H9 (cell line): ENCODE data around the gene MTARC2. TPM values are rescaled to one million over a fixed set of nuclear protein-coding genes. Genes with fewer than 3 reads are reported as not detected.

Source experiments
- DNase-seq: peaks from one replicate; pipeline ENCODE4 v3.0.0-alpha.2; 2017
- H2AFZ ChIP-seq: one replicate; pipeline ENCODE4 v1.6.1; 2013; ENCODE audit warnings: mild to moderate bottlenecking, low read length, control low read depth, moderate library complexity
- H2AK5ac ChIP-seq: 2 replicates; pipeline ENCODE4 v1.6.1; 2013; ENCODE audit warnings: low read length, control low read depth, mixed read lengths; ENCODE audit not compliant: insufficient read length
- H2BK120ac ChIP-seq: one replicate; pipeline ENCODE4 v1.6.1; 2013; ENCODE audit warnings: low read depth, mild to moderate bottlenecking, low read length, control low read depth, inconsistent platforms; ENCODE audit not compliant: poor library complexity, severe bottlenecking
- H2BK12ac ChIP-seq: 2 replicates; pipeline ENCODE4 v1.6.1; 2013; ENCODE audit warnings: low read length, control low read depth, mixed read lengths, low read depth; ENCODE audit not compliant: insufficient read length
- H2BK15ac ChIP-seq: 2 replicates; pipeline ENCODE4 v1.6.1; 2013; ENCODE audit warnings: low read depth, low read length, control low read depth
- H2BK20ac ChIP-seq: one replicate; pipeline ENCODE4 v1.6.1; 2013; ENCODE audit warnings: low read depth, mild to moderate bottlenecking, low read length, control low read depth, inconsistent platforms; ENCODE audit not compliant: poor library complexity, severe bottlenecking
- H2BK5ac ChIP-seq: 2 replicates; pipeline ENCODE4 v1.6.1; 2013; ENCODE audit warnings: low read length, control low read depth, mixed read lengths; ENCODE audit not compliant: insufficient read length
- H3K14ac ChIP-seq: 2 replicates; pipeline ENCODE4 v1.6.1; 2013; ENCODE audit warnings: low read length, control low read depth; ENCODE audit not compliant: insufficient read depth
- H3K18ac ChIP-seq: 2 replicates; pipeline ENCODE4 v1.6.1; 2013; ENCODE audit warnings: low read depth, mild to moderate bottlenecking, mixed read lengths, low read length, control low read depth; ENCODE audit not compliant: insufficient read length
- H3K23ac ChIP-seq: 2 replicates; pipeline ENCODE4 v1.6.1; 2013; ENCODE audit warnings: low read length, control low read depth, mixed read lengths, low read depth; ENCODE audit not compliant: insufficient read length
- H3K23me2 ChIP-seq: 2 replicates; pipeline ENCODE4 v1.6.1; 2013; ENCODE audit warnings: low read depth, mild to moderate bottlenecking, mixed read lengths, low read length, control low read depth; ENCODE audit not compliant: insufficient read length, poor library complexity, severe bottlenecking
- H3K27ac ChIP-seq: 2 replicates; pipeline ENCODE4 v1.5.1; 2013; ENCODE audit warnings: low read length, control low read depth, mixed read lengths, low read depth; ENCODE audit not compliant: insufficient read length
- H3K27me3 ChIP-seq: 2 replicates; pipeline ENCODE4 v1.6.1; 2013; ENCODE audit warnings: low read length, control low read depth, inconsistent platforms; ENCODE audit not compliant: insufficient read depth
- H3K4ac ChIP-seq: 2 replicates; pipeline ENCODE4 v1.6.1; 2013; ENCODE audit warnings: low read depth, mild to moderate bottlenecking, control low read depth, inconsistent platforms, low read length, moderate library complexity
- H3K4me1 ChIP-seq: 2 replicates; pipeline ENCODE4 v1.6.1; 2013; ENCODE audit warnings: low read length, control low read depth, inconsistent platforms; ENCODE audit not compliant: insufficient read depth
- H3K4me2 ChIP-seq: 2 replicates; pipeline ENCODE4 v1.6.1; 2013; ENCODE audit warnings: low read length, control low read depth, mixed read lengths; ENCODE audit not compliant: insufficient read length, insufficient read depth
- H3K56ac ChIP-seq: 2 replicates; pipeline ENCODE4 v1.6.1; 2013; ENCODE audit warnings: low read depth, mild to moderate bottlenecking, mixed read lengths, low read length, control low read depth; ENCODE audit not compliant: insufficient read length
- H3K79me1 ChIP-seq: 2 replicates; pipeline ENCODE4 v1.6.1; 2013; ENCODE audit warnings: low read depth, mild to moderate bottlenecking, moderate library complexity, low read length, control low read depth, inconsistent platforms; ENCODE audit not compliant: insufficient read depth, poor library complexity, severe bottlenecking
- H3K79me2 ChIP-seq: 2 replicates; pipeline ENCODE4 v1.6.1; 2013; ENCODE audit warnings: low read length, control low read depth, inconsistent platforms; ENCODE audit not compliant: insufficient read depth
- H3K9ac ChIP-seq: 2 replicates; pipeline ENCODE4 v1.6.1; 2013; ENCODE audit warnings: low read length, control low read depth, mixed read lengths; ENCODE audit not compliant: insufficient read length; ENCODE audit errors: extremely low read depth
- H3K9me3 ChIP-seq: one replicate; pipeline ENCODE4 v1.6.1; 2013; ENCODE audit warnings: low read depth, low read length, inconsistent platforms; ENCODE audit not compliant: control insufficient read depth
- H3T11ph ChIP-seq: one replicate; pipeline ENCODE4 v1.6.1; 2013; ENCODE audit warnings: mild to moderate bottlenecking, low read length, control low read depth, inconsistent platforms
- H4K20me1 ChIP-seq: one replicate; pipeline ENCODE4 v1.6.1; 2013; ENCODE audit not compliant: control insufficient read depth, insufficient read length, insufficient read depth
- H4K5ac ChIP-seq: 2 replicates; pipeline ENCODE4 v1.6.1; 2013; ENCODE audit warnings: low read depth, mild to moderate bottlenecking, mixed read lengths, low read length, control low read depth; ENCODE audit not compliant: insufficient read length
- H4K8ac ChIP-seq: replicated peaks from 2 replicates; pipeline ENCODE4 v1.6.1; 2013; ENCODE audit warnings: low read length, control low read depth, mixed read lengths, low read depth; ENCODE audit not compliant: insufficient read length
- H4K91ac ChIP-seq: 2 replicates; pipeline ENCODE4 v1.6.1; 2013; ENCODE audit warnings: low read depth, mild to moderate bottlenecking, moderate library complexity, mixed read lengths, low read length, control low read depth; ENCODE audit not compliant: insufficient read length
- H3K27ac Mint-ChIP-seq, 3 experiments: 2 replicates in 2 of 3; 3 replicates in 1 of 3; pipeline ENCODE4 v1.8.0; 2020 to 2021; ENCODE audit warnings: mixed read lengths in 3 of 3, mild to moderate bottlenecking in 1 of 3, moderate library complexity in 1 of 3
- H3K27me3 Mint-ChIP-seq: 2 replicates; pipeline ENCODE4 v1.8.0; 2021; ENCODE audit warnings: low read depth, mild to moderate bottlenecking, moderate library complexity, mixed read lengths
- H3K36me3 Mint-ChIP-seq, 3 experiments: 2 replicates in 2 of 3; 3 replicates in 1 of 3; pipeline ENCODE4 v1.8.0; 2020 to 2021; ENCODE audit warnings: low read depth in 3 of 3, mixed read lengths in 3 of 3; ENCODE audit not compliant: insufficient read depth in 1 of 3
- H3K4me1 Mint-ChIP-seq, 2 experiments: 2 replicates each; pipeline ENCODE4 v1.8.0; 2020; ENCODE audit warnings: mixed read lengths in 2 of 2
- H3K4me3 Mint-ChIP-seq, 2 experiments: 2 replicates in 1 of 2; 3 replicates in 1 of 2; pipeline ENCODE4 v1.8.0; 2020 to 2021; ENCODE audit warnings: mild to moderate bottlenecking in 2 of 2, mixed read lengths in 2 of 2, moderate library complexity in 1 of 2
- H3K9me3 Mint-ChIP-seq, 2 experiments: 2 replicates in 1 of 2; 3 replicates in 1 of 2; pipeline ENCODE4 v1.8.0; 2020; ENCODE audit warnings: mild to moderate bottlenecking in 2 of 2, mixed read lengths in 2 of 2, moderate library complexity in 1 of 2
- CTCF ChIP-seq: fragments of 200-600 bp; sonication (generic); conservative IDR thresholded peaks from 3 replicates; pipeline ENCODE4 v1.8.0; 2021; ENCODE audit warnings: antibody characterized with exemption, mild to moderate bottlenecking
- WGBS: extraction: QIAGEN DNeasy Blood & Tissue Kit; methylation state at CpG from one replicate; pipeline ENCODE4 v1.1.7; 2013; ENCODE audit warnings: missing lambda C conversion rate, low lambda C conversion rate, mixed read lengths; ENCODE audit not compliant: insufficient read length; ENCODE audit errors: extremely low coverage; 5-methylcytosine and 5-hydroxymethylcytosine counted together
- total RNA-seq: library from RNA; stranded (reverse); gene quantifications from 2 replicates; pipeline ENCODE4 v1.2.1, GENCODE V29; 2021

MTARC2 gene
- total RNA-seq, 1 experiment from 2014 or later = 7.7 TPM

GRCh38 chr1:220786057-220786336 lies 37.9 kb downstream of the MTARC2 start:
- no CpG with 5 or more reads among the region's 13 CpGs for WGBS
- TF ChIP-seq CTCF = no peak
- no peak overlapping the region for H3K23ac ChIP-seq

More at GRCh38 chr1:220786057-220786336, 37.9 kb downstream of the MTARC2 start:
- Mint-ChIP-seq H3K27ac (peak overlapping the region in 1 of 3 experiments; percentile 95; a peak in 1 of 7 replicates), H3K4me3 (peak overlapping the region; percentile 71 to 79), H3K9me3 (no peaks in the 10 kb centered on the region; a peak in 1 of 5 replicates), H3K27me3 (peaks cover 2% of the 10 kb centered on the region; the same call in 1 of the 2 replicates), H3K36me3 (peaks cover 5 to 12% (median 11%) of the 10 kb centered on the region in 3 experiments), H3K4me1 (peaks cover 24 to 28% of the 10 kb centered on the region in 2 experiments)
- peaks cover 8% of the 10 kb centered on the region for H3K23me2 ChIP-seq
- no peak overlapping the region for H4K8ac ChIP-seq
- no peak overlapping the region for H3K56ac ChIP-seq
- no peak for DNase-seq
- no peak overlapping the region for H2BK120ac ChIP-seq
- H3K9me3 ChIP-seq = no peaks in the 10 kb centered on the region
- peak overlapping the region; percentile 71 for H3K4me2 ChIP-seq
- H3K79me2 ChIP-seq = no peaks in the 10 kb centered on the region
- H2BK5ac ChIP-seq = no peak overlapping the region
- no peak overlapping the region for H3K27ac ChIP-seq
- H3K4me1 ChIP-seq = peaks cover 4% of the 10 kb centered on the region; the same call in 1 of the 2 replicates
- no peak overlapping the region for H2BK15ac ChIP-seq
- H3K4ac ChIP-seq = no peak overlapping the region
- no peaks in the 10 kb centered on the region for H4K20me1 ChIP-seq
- no peaks in the 10 kb centered on the region for H3K27me3 ChIP-seq
- no peak overlapping the region for H3K14ac ChIP-seq
- no peak overlapping the region for H2BK20ac ChIP-seq
- H4K91ac ChIP-seq = no peak overlapping the region
- no peak overlapping the region for H2AFZ ChIP-seq
- no peak overlapping the region for H3T11ph ChIP-seq
- H3K79me1 ChIP-seq = no peaks in the 10 kb centered on the region
- no peak overlapping the region for H2AK5ac ChIP-seq
- no peak overlapping the region for H4K5ac ChIP-seq
- no peak overlapping the region for H3K18ac ChIP-seq
- no peak overlapping the region for H2BK12ac ChIP-seq
- no peak overlapping the region for H3K9ac ChIP-seq
